Fibroblast of peridontal ligament (primary cell): Measurements from ENCODE around the gene DLG2.
A peak's percentile ranks its signal among the peaks of the same experiment; 100 is the strongest.
"Not testable (repeated sequence)": the region's sequence is repeated elsewhere in the genome, so short reads cannot be mapped to it uniquely, and the experiment has no call there.

ENCODE experiments used
- DNase-seq: peaks from one replicate; pipeline ENCODE4 v3.0.0-alpha.2; 2010; ENCODE audit errors: extremely low read depth

DLG2 gene

GRCh38 chr11:85643191-85643614 lies 16.1 kb upstream of the DLG2 start:
- DNase-seq, result no peak

GRCh38 chr11:85634747-85635146 lies 7.6 kb upstream of the DLG2 start:
- DNase-seq, result no peak

DNA sequence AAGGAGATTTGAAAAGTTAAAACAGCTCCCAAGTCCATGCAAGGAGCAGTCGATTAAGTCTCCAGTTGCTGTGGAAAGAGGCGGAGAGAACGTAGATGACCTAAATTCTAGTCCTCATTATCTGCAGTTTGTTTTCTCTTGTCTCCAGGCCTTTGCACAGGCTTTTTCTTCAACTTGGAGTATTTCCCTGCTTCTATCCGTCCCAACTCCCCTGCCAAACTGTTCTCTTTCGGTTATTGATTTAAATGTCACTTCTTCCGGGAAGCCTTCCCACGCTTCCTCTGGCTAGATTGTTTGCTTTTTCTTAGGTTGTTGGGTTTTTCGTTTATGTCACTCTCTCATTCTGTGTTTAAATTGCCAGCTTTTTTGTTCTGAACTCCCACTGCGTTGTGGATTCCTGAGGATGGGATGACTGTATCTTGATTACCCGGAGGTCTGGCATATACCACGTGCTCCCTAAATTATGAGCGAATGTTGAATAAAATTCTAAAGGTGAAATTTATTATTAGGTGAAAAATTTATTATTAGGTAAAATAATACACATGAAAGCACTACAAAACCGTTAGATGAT lies 1.7 kb upstream of the DLG2 start:
- DNase-seq, result peak; percentile 22

DNA sequence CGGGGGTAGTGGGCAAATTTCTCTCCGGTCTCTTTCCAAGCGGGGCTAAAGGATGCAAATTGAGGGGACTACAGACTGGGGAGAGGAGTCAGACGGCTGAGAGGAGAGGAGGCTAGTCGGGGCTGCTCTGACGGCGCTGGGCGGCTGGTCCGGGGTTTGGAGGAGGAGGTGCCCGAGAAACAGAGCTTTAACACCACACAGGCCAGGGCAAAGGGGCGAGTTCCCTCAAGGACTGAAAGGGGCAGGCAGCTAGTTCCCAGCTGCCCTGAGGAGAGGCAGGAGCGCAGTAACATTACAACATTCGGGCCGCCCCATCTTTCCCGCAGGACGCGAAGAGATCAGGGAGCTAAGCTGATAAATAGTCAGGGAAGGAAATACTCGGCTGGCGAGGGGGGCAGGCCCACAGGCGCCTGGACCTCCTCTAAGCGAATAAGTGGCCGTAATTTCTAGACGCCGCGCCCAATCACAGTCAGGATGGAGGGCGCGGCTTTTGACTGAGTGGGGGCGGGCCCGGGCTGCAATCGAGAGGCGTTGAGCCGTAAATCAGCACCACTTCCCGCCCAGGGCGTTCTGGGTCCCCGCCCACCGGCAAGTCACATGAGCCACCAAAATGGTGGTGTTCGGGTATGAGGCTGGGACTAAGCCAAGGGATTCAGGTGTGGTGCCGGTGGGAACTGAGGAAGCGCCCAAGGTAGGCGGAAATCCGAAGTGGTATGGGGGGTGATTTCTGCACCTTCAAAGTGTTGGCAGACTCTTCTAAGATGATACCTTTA lies 1.0 kb upstream of the DLG2 start, which contains the start of gene TMEM126B:
TMEM126B (plus strand) TSS at position 596 of the 773 bp plus-strand sequence; CDS start at position 611, 15 bp downstream.
- DNase-seq, result peak; percentile 93

DNA sequence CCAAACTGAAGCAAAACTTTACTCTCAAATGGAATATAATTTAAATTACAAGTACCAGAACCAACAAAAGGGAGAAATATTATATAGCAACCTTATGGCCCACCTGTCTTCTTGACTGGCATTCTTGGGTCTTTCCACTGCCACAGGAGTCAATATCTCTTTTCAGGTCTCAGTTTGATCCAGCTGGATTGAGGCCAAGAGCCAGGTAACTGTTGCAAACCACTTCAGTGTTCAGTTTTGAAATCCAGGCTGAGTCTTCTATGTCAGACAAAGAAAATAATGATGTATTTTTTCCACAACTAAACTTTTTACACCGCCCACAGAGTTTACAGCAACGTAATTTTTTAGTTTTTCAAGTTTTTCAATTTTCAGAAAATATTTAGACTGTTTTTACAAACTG lies 648 bp downstream of the DLG2 start:
- no peak for DNase-seq

DNA sequence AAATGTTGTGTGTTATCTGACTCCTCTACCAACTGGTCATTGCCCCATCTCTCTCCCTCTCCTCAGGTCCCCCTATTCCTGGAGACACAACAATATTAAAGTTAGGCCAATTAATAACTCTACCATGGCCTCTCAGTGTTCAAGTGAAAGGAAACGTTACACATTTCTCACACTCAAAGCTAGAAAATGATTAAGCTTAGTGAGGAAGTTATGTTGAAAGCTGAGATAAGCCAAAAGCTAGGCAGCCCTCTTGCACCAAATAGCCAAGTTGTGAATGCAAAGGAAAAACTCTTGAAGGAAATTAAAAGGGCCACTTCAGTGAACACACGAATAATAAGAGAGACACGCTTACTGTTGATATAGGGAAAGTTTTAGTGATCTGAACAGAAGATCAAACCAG lies 6.9 kb downstream of the DLG2 start:
- no peak for DNase-seq

DNA sequence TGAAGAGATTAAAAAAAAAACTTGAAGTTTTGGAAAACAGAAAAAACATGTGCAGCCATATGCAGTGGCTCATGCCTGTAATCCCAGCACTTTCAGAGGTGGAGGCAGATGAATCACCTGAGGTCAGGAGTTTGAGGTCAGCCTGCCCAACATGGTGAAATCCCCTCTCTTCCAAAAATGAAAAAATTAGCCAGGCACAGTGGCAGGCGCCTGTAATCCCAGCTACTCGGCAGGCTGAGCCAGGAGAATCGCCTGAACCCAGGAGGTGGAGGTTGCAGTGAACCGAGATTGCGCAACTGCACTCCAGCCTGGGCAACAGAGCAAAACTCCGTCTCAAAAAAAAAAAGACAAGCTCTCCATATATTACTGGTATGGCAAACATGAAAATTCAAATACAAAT lies 7.6 kb downstream of the DLG2 start:
- no peak for DNase-seq

- not testable (repeated sequence) for DNase-seq
These were observed 15.5 kb downstream of the DLG2 start for GRCh38 chr11:85611643-85612042.

GRCh38 chr11:85609286-85609685 lies 17.9 kb downstream of the DLG2 start:
- DNase-seq, result peak; percentile 25

- DNase-seq, result not testable (repeated sequence)
These were observed 18.5 kb downstream of the DLG2 start for GRCh38 chr11:85608621-85609020.

DNA sequence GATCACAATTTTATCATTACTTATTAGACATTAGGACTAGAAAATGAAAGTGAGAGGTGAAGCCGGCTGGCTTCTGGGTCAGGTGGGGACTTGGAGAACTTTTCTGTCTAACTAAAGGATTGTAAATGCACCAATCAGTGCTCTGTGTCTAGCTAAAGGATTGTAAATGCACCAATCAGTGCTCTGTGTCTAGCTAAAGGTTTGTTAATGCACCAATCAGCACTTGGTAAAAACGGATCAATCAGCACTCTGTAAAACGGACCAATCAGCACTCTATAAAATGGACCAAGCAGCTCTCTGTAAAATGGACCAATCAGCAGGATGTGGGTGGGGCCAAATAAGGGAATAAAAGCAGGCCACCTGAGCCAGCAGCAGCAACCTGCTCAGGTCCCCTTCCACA lies 20.9 kb downstream of the DLG2 start:
- DNase-seq, result not testable (repeated sequence)

GRCh38 chr11:85603220-85603619 lies 23.9 kb downstream of the DLG2 start:
- DNase-seq, result no peak

DNA sequence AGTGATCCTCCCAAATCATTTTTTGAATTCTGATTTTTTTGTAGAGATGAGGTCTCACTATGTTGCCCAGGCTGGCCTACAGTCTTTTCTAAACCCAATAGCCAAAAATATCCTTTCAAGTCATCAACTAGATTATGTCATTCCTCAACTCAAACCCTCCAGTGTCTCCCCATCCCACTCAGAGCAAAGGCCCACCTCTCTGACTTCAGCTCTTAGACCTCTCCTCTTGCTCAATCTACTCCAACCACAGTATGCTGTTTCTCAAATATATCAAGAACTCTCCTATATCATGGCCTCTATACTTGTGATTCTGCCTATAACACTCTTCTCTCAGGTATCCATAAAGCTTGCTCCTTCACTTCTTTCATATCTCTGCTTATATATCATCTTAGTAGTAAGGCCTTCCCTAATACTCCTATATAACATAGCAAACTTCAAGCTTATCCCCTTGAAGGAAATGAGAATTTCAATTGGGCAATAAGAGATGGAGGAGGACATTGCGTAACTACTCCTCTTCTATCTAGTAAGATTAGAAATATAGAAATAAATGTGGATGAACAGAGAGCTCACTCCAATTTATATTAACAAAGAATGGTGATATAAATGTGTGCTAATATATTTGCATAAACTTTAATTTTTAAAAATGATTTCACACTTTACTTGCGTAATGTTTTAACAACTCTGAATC lies 24.5 kb downstream of the DLG2 start:
- DNase-seq, result peak; percentile 5

GRCh38 chr11:85599083-85599482 lies 28.1 kb downstream of the DLG2 start:
- no peak for DNase-seq

DNA sequence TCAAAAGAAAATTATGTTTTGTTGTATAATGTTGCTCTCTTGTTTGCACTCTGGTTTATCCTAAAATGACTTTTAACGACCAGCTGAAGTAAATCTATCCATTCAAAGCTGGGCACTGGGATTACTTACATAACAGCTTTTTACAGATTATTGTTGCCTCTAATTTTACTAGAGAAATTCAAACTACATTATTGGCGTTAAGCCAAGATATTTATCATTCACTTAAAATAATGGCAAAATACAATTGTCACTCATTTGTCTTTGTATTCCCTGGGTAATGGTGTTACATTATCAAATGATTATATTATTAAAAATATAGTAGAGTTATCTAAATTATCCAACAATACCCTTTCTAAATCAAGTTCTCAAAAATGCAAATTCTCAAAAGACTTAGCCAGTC lies 30.3 kb downstream of the DLG2 start:
- no peak for DNase-seq

DNA sequence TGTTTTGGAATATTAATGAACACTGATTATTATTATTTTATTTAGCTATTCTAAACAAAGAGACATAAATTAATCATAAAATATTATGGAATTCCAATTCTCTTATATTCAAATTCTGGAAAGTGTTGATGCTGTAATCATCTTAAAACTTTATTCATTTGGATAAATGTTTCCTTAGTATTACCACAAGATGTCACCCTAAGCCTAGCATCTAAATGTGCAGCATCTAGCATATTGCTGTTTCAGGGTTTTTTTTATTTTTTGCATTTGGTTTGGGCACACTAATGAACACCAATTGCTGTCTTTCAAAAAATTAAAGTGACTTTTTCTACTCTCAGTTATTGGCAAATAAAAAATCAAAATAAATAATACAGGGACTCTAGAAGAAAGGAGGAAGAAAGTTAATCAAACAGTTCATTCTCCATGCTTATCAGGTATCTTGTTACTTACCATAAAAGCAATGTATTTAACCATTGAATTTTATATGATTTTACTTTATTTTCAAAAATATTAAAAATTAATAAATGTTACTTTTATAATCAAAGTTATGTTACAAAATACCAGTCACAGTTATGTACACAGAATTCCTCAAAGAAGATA lies 31.8 kb downstream of the DLG2 start:
- peak; percentile 75 for DNase-seq

GRCh38 chr11:85590848-85591483 lies 36.2 kb downstream of the DLG2 start:
- DNase-seq, result peak; percentile 78

DNA sequence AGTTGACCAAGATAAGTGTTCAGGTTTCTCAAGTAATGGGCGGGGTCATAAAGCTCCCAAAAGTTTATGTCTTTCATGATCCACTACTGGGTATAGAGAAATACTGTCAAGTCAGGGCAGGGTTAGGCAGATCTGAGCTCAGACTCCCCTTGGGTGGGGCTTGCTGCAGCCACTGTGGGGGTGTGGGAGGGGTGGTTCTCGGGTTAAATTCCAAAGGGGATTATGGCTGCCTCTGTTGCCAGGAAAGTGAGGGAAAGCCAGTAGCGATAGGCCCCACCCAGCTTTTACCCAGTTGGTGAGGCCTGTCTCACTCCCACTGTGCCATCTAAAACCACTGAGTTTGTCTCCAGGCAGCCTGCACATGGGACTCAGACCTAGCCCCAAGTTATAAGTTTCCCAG lies 37.8 kb downstream of the DLG2 start:
- DNase-seq, result no peak

DNA sequence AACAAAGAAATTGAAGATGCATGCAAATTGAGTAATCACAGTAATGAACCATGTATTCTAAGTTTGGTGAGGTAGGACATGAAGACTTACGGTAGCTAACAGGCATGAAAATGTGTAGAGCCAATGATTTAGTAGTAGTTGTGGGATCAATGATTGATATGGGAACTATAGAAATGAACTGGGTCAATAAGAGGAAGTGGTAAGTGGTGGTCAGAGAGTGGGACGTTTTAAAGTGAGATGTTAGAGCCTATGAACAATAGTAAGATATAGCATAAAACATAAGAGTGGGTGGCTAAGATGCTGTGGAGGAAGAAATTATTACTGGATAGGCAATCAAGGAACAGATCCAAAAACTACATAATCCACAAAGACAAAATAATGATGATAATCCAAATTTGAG lies 45.0 kb downstream of the DLG2 start:
- no peak for DNase-seq

GRCh38 chr11:85575388-85575787 lies 51.8 kb downstream of the DLG2 start:
- no peak for DNase-seq

DNA sequence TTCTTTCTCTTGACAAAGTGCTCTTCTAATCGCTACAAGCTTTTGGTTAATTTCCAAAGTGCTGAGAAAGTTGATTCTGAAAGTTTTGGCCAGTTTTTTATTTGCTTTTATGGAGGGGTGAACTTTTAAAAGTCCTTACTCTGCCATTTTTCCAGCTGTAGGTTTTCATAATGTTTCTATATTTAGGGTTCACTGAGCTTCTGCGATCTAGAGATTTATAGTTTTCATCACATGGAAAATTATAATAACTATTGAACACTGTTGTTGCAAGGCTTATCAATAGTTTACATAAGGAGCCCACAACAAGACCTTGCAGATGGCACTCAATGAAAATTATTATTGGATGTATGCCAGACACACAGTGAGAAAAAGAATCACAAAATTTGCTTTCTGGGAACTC lies 55.1 kb downstream of the DLG2 start:
- DNase-seq, result no peak

DNA sequence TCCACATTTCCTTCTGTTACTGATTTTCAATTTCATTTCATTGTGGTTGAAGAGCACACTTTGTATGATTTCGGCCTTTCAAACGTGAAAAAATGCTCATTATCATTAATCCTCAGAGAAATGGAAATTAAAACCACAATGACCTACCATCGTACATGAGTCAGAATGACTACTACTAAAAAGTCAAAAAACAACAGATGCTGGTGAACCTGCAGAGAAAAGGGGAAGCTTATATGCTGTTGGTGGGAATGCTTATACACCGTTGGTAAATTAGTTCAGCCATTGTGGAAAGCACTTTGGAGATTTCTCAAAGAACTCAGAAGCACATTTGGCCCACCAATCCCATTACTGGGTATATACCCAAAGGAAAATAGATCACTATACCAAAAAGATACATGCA lies 57.6 kb downstream of the DLG2 start:
- DNase-seq, result no peak
